DMS114 treated with DMSO at 0.1 percent for 48 hours (cell line): ENCODE measurements around the gene SEPTIN10.

Experiments used
- DNase-seq: peaks from one replicate; lab custom pipeline; 2025; ENCODE audit not compliant: unreplicated experiment; lab: John Stamatoyannopoulos, UW

SEPTIN10 gene

DNA sequence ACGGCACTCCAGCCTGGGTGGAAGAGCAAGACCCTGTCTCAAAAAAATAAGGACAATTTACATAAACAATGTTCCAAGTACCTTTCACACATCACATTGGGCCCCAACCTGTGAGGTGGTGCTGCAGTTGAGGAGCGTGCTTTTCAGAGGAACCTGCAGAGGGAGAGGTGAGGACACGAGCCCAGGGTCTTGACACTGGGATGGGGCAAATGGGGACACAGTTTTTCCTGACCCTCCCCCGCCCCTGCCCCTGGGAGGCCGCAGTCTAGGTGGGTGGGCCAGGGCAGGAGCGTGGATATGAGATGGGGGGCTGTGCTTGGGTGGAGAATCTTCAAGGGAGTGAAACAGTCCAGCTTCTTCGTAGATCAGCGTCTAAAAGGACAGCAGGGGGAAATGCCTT is 112.9 kb downstream of the SEPTIN10 start:
- DNase-seq = no peak

DNA sequence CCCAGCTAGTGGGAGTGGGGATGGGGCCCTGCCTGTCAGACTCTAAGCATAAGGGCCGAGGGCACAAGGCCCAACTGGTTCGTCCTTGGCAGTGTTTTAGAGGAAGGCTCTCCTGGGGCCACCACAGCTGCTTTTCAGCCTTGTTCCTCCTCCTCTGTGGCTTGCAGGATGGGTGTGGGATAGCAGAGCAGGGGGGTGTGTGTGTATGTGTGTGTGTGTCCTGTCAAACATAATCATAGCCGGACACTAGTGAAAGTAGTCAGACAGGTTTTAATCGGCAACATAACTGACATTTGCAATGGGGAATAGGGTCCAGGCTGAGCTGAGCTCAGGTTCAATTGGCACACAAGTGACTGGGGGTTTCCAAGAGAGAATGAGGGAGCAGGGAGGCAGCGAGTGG is 114.2 kb downstream of the SEPTIN10 start:
- DNase-seq = no peak

DNA sequence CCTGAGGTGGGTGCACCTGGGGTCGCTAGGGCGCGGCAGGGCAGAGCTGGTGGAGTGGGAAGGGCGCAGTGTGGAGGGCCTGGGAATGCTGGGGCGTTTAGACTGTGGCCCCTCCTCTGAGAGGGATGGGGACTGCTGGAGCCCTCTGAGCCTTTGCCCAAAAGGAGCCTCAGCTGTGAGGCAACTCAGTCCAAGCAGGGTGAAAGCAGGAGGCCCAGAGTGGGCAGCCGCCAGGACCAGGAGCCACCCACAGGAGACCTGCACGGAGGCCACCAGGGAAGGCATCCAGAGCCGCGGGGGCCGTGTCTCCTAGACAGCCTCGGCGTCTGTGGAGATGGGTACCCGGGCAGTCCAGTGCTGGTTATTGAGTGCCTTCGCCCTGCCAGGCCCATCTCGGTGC is 114.9 kb downstream of the SEPTIN10 start:
- no peak for DNase-seq

DNA sequence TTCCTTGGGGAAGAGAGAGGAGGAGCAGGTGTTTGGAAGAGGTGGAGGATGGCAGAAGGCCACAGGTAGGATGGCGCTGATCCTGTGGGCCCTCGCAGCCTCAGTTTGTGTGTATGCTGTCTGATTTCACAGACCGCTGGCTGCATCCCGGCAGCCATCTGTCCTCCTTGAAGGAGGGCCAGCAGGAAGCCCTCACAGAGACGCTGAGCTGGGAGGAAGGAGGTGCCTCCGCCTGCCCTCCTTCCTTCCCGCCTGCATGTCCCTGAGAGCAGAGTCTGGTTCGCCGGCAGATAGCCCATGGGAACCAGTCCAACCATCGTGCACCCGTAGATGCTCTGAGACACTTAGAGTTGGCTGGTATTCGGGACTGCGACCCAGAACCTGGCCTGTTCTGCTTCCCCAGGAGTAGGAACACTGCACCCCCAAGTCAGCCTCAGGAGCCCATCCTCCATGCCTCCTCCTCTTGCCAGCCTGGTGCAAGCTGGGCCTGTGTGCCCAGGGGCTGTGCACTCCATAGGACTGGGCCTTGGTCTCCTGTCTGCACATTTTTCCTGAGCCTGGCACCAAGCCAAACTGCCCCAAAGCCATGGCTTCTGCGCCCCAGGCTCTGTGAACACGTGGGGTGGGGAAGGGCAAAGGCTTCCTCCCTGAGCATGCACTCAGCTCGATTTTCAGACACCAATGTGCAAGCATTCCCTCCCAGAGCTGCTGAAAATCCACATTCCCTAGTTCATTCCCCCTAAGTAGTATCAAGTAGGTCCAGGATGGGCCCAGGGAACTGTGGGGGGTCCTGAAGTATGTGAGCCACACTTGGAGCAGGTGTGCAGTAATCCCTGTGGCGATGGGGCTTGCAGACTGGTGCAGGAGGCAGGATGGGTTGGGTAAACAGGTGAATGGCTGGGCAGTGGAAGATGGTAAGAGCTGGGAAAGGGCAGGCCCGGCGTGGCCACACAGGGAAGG is 115.6 kb downstream of the SEPTIN10 start:
- DNase-seq = no peak

DNA sequence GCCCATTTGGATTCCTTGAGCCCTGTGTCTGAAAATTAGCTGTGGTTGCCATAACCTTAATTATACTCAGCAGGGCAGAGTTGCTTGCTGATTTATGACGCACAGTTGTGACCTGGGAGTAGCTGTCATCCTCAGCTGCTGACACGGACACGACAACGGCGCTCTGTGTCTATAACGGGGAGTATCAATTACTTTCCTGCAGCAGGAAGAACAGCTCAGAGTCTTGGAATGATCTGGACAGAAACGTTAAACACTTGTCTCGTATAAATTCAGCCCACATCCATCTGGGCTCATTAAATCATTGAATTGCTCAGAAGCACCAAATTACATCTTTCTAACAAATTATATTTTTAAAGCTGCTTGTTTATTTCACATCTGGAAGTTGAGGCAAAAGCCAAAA is 116.3 kb downstream of the SEPTIN10 start:
- DNase-seq = no peak

DNA sequence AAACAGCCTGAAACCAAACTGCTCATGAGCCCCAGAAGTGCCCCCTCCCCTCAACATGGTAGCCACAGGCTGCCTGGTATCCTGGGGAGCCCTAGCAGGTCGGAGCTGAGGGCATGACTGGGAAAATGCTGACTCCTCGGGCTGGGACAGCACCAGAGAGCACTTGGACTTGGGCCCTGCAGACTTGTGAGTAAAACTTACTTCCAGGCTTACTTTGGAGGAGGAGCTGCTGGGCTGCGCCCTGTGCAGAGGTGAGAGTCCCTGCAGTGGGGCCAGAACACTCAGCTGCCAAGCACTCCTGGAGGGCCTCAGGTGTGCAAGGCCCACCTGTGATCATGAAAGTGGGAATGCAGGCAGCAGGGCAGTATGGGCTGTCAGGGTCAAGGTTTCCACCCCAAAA is 119.4 kb downstream of the SEPTIN10 start:
- no peak for DNase-seq

DNA sequence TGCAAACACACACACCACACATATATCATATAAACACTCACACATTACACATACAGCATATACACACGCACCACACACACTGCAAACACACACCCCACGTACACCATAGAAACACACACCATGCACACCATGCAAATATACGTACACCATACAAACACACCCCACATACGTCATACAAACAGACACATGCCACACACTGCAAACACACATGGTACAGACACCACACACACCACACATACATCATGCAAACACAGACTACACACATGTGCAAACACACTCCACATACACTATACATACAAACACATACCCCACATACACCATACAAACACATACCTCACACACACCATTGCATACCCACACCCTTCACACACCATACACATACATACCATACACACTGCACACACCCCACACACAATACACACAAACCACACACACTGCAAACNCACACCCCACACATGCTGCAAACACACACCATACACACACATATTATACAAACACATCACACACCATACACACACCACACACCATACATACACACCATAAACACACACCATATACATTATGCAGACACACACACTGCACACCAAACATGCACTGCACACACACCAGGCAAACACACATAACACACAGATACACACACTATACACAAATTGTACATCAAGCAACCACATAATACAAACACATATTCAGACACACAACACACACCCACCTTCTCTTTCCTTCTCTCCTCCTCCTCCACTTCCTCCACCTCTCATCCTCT is 120.4 kb downstream of the SEPTIN10 start:
- DNase-seq = no peak
